Measurements from ENCODE around the gene TXNRD3.

The TXNRD3 gene

DNA sequence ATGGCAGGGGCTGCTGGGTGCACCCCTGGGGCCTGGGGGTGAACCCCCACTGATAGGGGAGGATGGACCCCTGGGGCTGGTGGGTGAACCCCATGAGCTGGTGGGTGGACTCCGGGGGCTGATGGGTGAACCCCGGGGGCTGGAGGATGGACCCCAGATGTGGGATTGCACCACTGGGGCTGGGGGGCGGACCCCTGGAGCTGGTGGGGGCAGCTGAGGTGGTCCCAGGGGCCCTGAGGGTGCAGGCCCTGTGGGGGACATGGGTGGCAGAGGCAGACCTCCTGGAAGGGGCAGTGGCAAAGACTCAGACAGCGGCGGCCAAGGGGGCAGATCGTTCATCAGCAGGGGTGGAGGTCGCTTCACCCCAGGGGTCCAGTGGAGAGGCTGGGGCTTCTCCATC, 17.4 kb upstream of the TXNRD3 start:
- no peak for DNase-seq (ENCODE audit: low read depth)
- TF ChIP-seq, protein P1, sequence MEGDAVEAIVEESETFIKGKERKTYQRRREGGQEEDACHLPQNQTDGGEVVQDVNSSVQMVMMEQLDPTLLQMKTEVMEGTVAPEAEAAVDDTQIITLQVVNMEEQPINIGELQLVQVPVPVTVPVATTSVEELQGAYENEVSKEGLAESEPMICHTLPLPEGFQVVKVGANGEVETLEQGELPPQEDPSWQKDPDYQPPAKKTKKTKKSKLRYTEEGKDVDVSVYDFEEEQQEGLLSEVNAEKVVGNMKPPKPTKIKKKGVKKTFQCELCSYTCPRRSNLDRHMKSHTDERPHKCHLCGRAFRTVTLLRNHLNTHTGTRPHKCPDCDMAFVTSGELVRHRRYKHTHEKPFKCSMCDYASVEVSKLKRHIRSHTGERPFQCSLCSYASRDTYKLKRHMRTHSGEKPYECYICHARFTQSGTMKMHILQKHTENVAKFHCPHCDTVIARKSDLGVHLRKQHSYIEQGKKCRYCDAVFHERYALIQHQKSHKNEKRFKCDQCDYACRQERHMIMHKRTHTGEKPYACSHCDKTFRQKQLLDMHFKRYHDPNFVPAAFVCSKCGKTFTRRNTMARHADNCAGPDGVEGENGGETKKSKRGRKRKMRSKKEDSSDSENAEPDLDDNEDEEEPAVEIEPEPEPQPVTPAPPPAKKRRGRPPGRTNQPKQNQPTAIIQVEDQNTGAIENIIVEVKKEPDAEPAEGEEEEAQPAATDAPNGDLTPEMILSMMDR (IDR thresholded peaks at IDR 0.05; ENCODE audit: control insufficient read depth, insufficient read depth, low read depth, low read length, missing control alignments), result no peak

DNA sequence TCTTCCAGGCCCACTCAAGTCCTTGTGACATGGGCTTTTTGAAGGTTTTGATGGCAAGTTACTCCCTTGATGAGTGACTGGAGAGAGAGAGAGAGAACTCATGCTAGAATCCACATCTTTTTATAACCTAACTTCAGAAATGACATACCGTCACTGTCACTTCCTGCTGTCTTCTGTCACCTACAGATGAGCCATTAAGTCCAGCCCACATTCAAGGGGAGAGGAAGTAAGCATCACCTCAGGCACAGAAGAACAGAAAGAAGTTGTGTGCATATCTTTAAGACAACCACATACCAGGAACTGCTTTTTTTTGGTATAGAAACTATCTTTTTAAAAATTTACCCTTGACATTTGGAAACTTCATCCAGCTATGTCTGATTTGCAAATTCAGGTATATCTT, 16.6 kb upstream of the TXNRD3 start:
- TF ChIP-seq, protein P1 (IDR thresholded peaks at IDR 0.05; ENCODE audit: control insufficient read depth, insufficient read depth, low read depth, low read length, missing control alignments), result no peak
- no peak for DNase-seq (ENCODE audit: low read depth)
- H3K4me3 ChIP-seq (ENCODE audit: control insufficient read depth, low read depth, low read length), result no peak overlapping the region

More for the DNA sequence above, 17.4 kb upstream of the TXNRD3 start:
- no peak overlapping the region for H3K4me3 ChIP-seq (ENCODE audit: control insufficient read depth, low read depth, low read length)

DNA sequence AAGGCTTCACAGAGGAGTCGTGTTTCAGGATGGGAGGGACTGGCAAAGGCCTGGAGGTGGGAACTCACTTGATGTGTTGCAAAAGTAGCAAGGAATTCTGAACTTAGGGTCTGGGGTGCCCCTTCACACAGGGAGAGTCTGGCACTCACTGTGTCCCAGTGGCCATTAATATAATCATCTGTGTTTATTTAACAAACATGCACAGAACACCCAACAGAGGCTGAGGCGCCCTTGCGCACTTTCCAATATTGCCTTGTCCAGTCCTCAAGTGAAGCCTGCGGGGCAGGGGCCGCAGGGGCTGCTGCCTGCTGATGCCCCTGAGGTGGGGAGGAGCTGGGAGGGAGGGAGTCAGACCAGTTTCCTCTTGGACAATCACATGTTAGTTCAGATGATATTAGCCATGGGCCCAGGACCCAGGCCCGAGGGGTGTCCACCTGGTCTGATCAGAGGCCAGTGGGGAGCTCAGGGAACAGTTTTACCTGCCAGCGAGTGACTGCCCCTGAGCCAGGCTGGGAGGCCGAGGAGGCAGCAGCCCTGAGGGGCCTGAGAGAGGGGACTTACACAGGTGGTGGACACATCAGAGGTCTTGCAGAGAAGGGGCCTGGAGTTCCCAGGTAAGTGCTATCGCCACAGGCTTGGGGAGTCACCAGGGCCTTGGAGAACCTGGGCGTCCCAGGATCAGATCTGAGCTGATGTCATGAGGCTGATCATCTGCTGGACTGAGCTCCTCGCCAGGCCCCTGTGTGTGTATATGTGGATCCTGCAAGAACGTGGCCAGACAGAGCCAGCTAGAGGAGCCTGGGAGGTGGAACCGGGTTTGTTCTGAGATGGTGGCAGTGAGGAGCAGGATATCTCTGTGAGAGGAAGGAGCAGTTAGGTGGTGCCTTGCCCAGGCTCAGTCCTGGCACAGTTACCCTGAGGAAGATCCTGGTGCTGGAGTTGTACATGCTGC, 13.8 kb upstream of the TXNRD3 start:
- no peak overlapping the region for H3K4me3 ChIP-seq (ENCODE audit: control insufficient read depth, low read depth, low read length)
- TF ChIP-seq, protein P1 (IDR thresholded peaks at IDR 0.05; ENCODE audit: control insufficient read depth, insufficient read depth, low read depth, low read length, missing control alignments), result no peak
- DNase-seq (ENCODE audit: low read depth), result no peak

DNA sequence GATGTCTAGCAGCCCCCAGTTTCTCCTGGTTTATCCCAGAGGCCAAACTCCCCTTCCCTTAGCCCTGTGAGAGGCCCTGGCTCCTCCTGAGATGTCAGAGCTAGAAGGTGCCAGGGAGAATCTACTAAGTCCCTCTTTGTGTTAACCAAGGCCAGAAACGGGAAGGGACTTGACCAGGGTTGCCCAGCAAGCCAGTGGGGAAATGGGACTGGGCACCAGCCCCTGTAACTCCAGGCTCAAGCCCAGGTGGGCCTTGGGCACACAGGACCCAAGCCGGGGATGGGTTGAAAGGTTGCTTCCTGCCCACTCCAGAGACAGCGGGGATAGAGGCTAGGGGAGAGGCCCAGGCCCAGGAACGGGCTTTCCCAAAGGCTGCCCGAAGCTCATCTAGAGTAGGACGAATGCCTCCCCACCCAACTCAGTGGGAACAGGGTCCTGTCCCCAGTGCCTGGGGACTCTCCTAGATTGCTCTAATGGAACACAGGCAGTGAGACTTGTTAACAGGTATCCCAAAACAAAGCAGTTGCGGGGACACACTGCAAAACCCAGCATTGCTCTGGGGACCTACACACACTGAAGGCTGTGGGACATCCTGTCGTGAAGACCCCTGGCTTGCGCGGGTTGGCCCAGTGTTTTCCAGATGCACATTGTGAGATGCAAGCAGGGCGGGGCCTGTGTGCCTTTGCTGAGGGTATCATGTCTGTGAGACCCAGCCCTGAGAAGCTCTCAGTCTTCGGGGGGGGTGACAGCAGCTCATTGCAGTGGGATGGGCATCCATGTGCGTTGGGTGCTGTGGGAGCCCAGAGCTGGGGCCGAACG, 12.9 kb upstream of the TXNRD3 start:
- H3K4me3 ChIP-seq (ENCODE audit: control insufficient read depth, low read depth, low read length), result no peak overlapping the region
- no peak for DNase-seq (ENCODE audit: low read depth)
- TF ChIP-seq, protein P1 (IDR thresholded peaks at IDR 0.05; ENCODE audit: control insufficient read depth, insufficient read depth, low read depth, low read length, missing control alignments), result no peak

DNA sequence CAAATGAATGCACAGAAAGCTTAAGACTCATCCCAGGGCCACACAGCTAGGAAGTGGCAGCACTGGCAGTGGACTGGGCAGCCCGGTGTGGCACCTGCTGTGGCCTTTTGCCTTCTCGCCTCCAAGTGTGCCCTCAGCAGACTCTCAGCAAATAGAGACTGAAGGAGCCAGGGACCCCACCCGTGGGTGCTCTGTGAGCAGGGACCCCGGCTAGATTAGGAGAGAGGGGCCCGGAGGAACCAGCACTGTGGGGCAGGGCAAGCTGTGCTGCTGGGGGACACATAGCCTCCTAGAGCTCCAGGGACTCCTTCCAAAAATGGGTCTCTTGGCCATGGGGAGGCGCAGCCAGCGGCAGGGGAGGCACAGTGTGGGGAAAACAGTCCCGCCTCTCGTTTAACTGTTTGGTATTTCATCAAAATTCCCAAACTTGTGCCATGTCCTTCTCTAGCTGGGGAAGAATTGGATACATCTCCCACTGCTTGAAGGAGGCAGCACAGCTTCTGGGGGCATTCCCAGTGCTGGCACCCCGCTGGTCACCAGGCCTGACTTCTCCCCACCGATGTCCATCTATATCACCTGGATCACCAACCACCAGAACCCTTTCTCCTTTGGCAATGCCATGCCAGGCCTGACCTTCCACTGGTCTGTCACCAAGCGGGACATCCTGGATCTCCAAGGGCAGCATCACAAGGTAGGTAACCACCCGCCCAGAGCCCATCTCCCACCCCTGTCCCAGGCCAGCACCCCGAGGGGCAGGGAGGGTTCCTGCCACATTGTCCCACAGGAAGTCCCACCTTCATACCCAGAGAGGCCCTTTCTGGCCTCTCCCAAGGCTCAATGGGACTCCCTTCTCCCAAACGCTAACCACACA, 12.0 kb upstream of the TXNRD3 start:
- no peak overlapping the region for H3K4me3 ChIP-seq (ENCODE audit: control insufficient read depth, low read depth, low read length)
- no peak for DNase-seq (ENCODE audit: low read depth)
- TF ChIP-seq, protein P1 (IDR thresholded peaks at IDR 0.05; ENCODE audit: control insufficient read depth, insufficient read depth, low read depth, low read length, missing control alignments), result no peak

All from AG09309 (cell line).